PFSK-1 (cell line): Measurements from ENCODE around the gene IL17C.

Experiments used
- POLR2AphosphoS5 ChIP-seq: IDR thresholded peaks from 2 replicates; pipeline ENCODE4 v1.6.1; 2012; ENCODE audit warnings: low read depth, mild to moderate bottlenecking, control low read depth, low read length, moderate library complexity
- REST ChIP-seq, 2 experiments: IDR thresholded peaks; 2 replicates each; pipeline versions ENCODE4 v1.6.1 to v1.8.0; 2011 to 2012; ENCODE audit warnings: low read depth in 2 of 2, low read length in 2 of 2, control low read depth in 1 of 2, inconsistent platforms in 1 of 2, mild to moderate bottlenecking in 1 of 2, moderate library complexity in 1 of 2; ENCODE audit not compliant: insufficient read depth in 1 of 2

GRCh38 chr16:88633684-88634140, 4.7 kb upstream of the IL17C start:
- TF ChIP-seq REST (IDR thresholded peaks at IDR 0.05; ENCODE audit: insufficient read depth in 1 of 2, low read depth in 2 of 2, low read length in 2 of 2) (no peak), POLR2AphosphoS5 (no peak)
